Sciatic nerve (tissue), 2 donors: Measurements from ENCODE around the gene SSX2B. TPM values are rescaled to one million over a fixed set of nuclear protein-coding genes. Genes with fewer than 3 reads are reported as not detected.
"Not testable (repeated sequence)": the region's sequence is repeated elsewhere in the genome, so short reads cannot be mapped to it uniquely, and the experiment has no call there.

ENCODE experiments used
- ATAC-seq: fragments of 200-7000 bp; cut with Tn5 transposase; one replicate; pipeline ENCODE4 v1.9.1; 2020; ENCODE audit warnings: mild to moderate bottlenecking, moderate library complexity
- DNase-seq: peaks from one replicate; pipeline ENCODE4 v3.0.0-alpha.2; 2020; ENCODE audit warnings: low spot score
- intact Hi-C: fragments of 100-400 bp; cut with DNase I; formaldehyde crosslinking; loops from one replicate; pipeline ENCODE4 v1.14.2; 2022
- total RNA-seq: library from RNA; stranded (reverse); fragmentation: NEBNext Ultra II Directional; extraction: Animal tissue kit (Norgen Biotek cat#: 25700); gene quantifications from one replicate; pipeline ENCODE4 v1.2.1, GENCODE V29; 2021
- donor health status: DM: no; HTN: no; CAD: no.
- donor health status: DM: no; HTN: no; CAD: no.

The SSX2B gene, protein sequence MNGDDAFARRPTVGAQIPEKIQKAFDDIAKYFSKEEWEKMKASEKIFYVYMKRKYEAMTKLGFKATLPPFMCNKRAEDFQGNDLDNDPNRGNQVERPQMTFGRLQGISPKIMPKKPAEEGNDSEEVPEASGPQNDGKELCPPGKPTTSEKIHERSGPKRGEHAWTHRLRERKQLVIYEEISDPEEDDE
- not detected for total RNA-seq

DNA sequence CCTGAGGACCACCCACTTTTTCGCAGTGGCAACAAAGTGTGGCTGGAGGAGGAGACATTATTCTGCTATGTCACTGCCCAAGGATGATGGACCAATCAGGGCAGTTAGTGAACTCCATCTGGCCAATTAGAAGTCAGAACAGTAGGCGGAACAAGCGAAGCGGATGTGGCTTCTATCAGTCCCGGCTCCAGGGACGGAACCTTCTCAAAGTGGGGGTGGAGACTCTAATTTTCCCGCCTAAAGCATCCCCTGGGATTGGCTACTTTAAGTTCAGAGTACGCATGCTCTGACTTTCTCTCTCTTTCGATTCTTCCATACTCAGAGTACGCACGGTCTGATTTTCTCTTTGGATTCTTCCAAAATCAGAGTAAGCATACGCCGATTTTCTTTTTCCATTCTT, at the start of gene SSX2B:
Gene SSX2B, plus strand, starts transcription at position 301 of the 400 bp plus-strand sequence. CDS start 1,429 bp downstream, outside the sequence.
- intact Hi-C loops, ATAC-seq, DNase-seq: not testable (repeated sequence)

GRCh38 chrX:52707078-52707477, 44.0 kb upstream of the SSX2B start, which contains the start of gene SSX2:
Gene SSX2, minus strand, starts transcription at chrX:52707178. Its CDS starts 1,429 bp downstream, at chrX:52705749.
- DNase-seq, intact Hi-C loops, ATAC-seq: not testable (repeated sequence)

GRCh38 chrX:52765983-52766382, 14.9 kb downstream of the SSX2B start:
- ATAC-seq, intact Hi-C loops, DNase-seq: not testable (repeated sequence)

- DNase-seq, ATAC-seq, intact Hi-C loops: not testable (repeated sequence)
Measured at GRCh38 chrX:52773504-52773903, 22.5 kb downstream of the SSX2B start.

DNA sequence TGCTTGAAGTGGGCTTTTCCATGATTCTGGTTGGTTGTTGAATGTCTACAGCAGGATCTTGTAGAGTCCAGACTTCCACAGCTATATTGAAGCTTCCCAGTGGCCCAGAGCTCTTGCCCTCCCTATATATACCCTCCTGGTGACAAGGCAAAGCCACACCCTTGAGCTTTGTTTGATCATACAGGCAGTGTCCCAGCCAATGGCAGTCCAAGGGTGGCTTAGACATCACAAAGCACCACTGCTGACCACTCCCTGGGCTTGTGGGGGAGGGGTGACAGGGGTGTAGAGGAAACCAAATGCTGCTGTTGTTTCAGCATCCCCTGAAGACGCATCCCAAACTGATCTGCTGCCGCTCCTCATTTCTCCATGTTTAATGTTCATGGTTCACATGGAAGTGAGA, 46.3 kb downstream of the SSX2B start, which contains the start of gene SPANXN5:
Gene SPANXN5, minus strand, starts transcription at position 101 of the 400 bp plus-strand sequence. Its CDS starts 79 bp downstream, at position 22.
- intact Hi-C loops, ATAC-seq, DNase-seq: not testable (repeated sequence)

DNA sequence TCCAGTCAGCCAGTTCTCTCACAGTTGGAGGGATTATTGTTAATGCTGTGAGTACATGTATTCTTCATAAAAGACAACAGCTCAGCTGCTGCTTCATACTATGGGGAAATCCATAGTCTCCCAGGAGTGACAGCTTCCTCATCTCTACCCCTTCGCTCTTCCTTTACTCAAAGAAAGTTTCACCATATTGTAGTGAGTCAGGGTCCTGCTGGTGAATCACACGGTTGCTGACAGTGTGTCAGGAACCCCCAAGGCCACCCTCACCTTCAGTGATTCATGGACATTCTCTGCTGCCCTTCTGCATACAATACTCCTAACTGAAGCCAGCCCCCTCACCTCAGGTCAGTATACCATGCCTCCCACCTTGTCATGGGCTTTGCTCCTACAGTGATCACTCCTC, 53.8 kb downstream of the SSX2B start:
- ATAC-seq, DNase-seq, intact Hi-C loops: not testable (repeated sequence)

Other genes starting within 250 kb of the SSX2B start
- gene XAGE1B, start 234.2 kb upstream of the SSX2B start, total RNA-seq = not detected
- not detected for gene SSX7, start 96.4 kb upstream of the SSX2B start, total RNA-seq
- not detected for gene SSX2, start 44.1 kb upstream of the SSX2B start, total RNA-seq
- gene SPANXN5, start 46.2 kb downstream of the SSX2B start, total RNA-seq = not detected
- gene XAGE5, start 60.0 kb downstream of the SSX2B start, total RNA-seq = not detected
- gene XAGE3, start 116.8 kb downstream of the SSX2B start, total RNA-seq = not detected
- 21.3 TPM for gene FAM156B, start 146.1 kb downstream of the SSX2B start, total RNA-seq
- 30.1 TPM for gene FAM156A, start 207.3 kb downstream of the SSX2B start, total RNA-seq